Activated naive CD8-positive, alpha-beta T cell treated with anti-CD3 and anti-CD28 coated beads, Interleukin-2, amount 50 U/mL, for 24 hours (primary cell): ENCODE measurements around the gene PCNX3.
"Not testable (repeated sequence)": the region's sequence is repeated elsewhere in the genome, so short reads cannot be mapped to it uniquely, and the experiment has no call there.

ENCODE experiments used
- ATAC-seq: fragments of 150-1000 bp; cut with Tn5 transposase; one replicate; pipeline ENCODE4 v1.10.0; 2021
- DNase-seq: peaks from one replicate; pipeline ENCODE4 v3.0.0; 2021
- H3K27ac Mint-ChIP-seq: one replicate; pipeline ENCODE4 v1.8.0; 2021; ENCODE audit warnings: mild to moderate bottlenecking, mixed read lengths
- H3K27me3 Mint-ChIP-seq: one replicate; pipeline ENCODE4 v1.8.0; 2021; ENCODE audit warnings: mixed read lengths
- H3K36me3 Mint-ChIP-seq: one replicate; pipeline ENCODE4 v1.8.0; 2021; ENCODE audit warnings: low read depth, mixed read lengths
- H3K4me1 Mint-ChIP-seq: one replicate; pipeline ENCODE4 v1.8.0; 2021; ENCODE audit warnings: mixed read lengths
- H3K4me3 Mint-ChIP-seq: one replicate; pipeline ENCODE4 v1.8.0; 2021; ENCODE audit warnings: mild to moderate bottlenecking, moderate library complexity, mixed read lengths
- H3K9me3 Mint-ChIP-seq: one replicate; pipeline ENCODE4 v1.8.0; 2021; ENCODE audit warnings: mixed read lengths

The PCNX3 gene

DNA sequence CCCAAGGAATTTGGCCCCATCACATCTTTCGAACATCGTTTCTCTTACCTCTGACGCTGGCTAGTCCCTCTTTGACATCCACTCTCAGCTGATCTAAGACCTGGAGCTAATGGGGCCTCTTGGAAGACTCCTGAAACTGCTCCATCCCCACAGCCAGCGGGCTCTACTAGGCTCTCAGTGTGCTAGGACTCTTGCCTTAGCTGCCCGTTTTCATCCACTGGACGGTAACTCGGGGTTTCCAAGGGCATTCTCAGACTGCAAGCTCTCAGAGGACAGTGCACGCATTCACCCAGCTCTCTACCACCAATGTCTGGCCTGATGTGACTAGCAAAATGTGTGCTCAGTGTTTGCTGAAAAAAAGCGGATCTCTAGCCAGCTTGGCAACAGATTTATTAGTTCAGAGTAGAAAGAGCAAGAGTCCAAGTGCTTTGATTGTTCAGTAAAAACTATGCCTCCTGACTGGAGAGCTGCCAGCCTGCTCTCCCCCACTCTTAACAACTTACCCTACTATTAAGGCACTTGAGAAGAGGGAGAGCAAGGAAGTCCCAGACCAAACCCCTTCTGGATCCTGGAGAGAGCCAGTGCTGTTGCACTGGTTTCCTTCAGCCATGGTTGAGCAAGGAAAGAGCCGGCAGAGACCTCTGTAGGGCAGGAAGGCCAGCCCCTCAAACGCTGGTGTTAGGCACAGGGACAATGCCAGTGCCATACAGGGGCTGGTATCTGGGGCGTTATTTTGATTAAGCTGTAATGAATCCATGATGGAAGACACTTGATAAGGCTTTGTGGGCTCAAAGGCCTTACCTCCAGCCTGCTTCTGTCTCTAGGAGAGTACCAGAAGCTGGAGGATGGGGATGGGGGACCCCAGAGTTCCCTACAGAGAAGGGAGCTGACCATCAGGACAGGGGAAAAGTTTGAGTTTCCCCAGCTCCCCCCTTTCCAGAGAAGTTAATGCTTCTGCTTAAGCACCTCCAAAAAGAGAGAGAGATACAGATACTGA is 38.0 kb downstream of the PCNX3 start:
- Mint-ChIP-seq H3K36me3 (peaks cover 41% of the 10 kb centered on the region), H3K4me3 (peak overlapping the region; percentile 84), H3K4me1 (peaks cover 42% of the 10 kb centered on the region), H3K27ac (peak overlapping the region; percentile 97), H3K9me3 (no peaks in the 10 kb centered on the region), H3K27me3 (peaks cover 3% of the 10 kb centered on the region)
- ATAC-seq (no peak), DNase-seq (no peak)

DNA sequence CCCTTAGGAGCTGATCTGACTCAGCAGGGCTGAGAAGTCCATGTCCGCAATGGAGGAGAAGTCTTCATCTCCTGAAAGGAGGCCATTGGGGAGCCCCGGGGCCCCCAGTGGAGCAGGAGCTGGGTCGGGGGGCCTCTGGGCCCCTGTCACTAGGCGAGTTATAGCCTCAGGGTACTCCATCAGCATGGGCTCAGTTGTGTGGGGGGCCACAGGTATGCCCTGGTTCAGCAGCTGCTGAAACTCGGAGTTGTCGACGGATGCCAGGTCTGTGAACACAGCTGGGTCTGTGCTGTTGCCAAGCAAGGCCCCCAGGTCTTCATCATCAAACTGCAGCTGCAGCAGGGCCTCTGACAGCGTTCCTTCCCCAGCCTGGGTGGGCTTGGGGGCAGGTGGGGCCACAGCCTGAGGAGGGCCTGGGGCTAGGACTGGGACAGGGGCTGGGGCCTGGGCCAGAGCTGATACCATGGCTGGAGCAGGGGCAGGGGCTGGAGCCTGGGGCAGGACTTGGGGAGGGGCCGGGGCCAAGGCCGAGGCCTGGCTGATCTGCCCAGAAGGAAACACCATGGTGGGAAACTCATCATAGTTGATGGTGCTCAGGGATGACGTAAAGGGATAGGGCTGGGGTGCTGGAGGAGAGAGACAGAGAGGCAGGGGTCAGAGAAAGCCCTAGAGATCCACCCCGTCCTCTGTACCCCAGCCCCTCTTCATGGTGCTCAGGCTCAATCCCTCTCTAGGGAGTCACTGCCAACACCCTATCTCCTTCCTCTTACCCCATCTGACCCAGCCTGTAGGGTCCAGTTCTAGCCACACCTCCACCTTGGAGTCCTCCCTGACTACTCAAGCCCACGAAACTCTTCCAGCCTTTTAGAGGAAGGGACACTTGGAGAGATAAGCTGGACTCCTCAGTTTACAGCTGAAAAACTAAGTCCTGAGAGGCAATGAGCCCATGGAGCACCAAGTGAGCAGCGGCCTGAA is 39.1 kb downstream of the PCNX3 start:
- ATAC-seq, result no peak
- H3K4me1 Mint-ChIP-seq, result peaks cover 47% of the 10 kb centered on the region
- peaks cover 3% of the 10 kb centered on the region for H3K27me3 Mint-ChIP-seq
- peaks cover 48% of the 10 kb centered on the region for H3K36me3 Mint-ChIP-seq
- H3K27ac Mint-ChIP-seq, result peak overlapping the region; percentile 47
- no peak overlapping the region for H3K4me3 Mint-ChIP-seq
- H3K9me3 Mint-ChIP-seq, result no peaks in the 10 kb centered on the region
- DNase-seq, result no peak

DNA sequence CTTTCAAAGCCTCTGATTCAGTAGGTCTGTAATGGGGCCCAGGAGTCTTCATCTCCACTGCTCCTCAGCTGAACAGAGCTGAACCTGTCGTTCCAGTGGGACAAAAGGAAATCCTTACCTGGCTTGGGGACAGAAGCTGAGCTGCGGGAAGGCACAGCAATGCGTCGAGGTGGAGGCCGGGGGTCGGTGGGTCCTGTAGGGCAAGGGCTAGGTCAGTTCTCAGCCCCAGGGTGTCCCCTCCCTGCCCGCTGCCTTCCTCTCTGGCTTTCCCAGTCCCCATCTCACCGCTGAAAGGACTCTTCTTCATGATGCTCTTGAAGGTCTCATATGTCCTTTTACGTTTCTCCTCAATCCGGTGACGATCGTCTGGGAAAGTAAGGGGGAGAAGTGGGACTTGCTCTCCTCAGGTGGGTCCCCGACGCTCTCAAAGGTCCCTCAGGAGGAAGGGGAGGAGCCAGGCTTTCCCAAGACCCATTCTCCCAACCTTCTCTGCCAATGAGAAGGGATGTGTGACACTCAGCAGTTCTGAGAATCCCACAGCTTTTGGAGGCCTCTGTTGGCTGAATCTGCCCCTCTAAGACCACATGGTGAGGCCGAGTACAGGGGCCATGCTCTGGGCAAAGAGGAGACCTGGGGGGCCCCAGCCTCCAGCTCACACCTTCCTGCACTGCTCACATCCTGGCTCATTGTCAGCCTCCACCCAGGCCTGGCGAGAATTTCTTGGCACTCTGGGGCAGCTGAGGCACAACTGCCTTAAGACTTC is 40.2 kb downstream of the PCNX3 start:
- Mint-ChIP-seq H3K27me3 (peaks cover 3% of the 10 kb centered on the region), H3K36me3 (peaks cover 55% of the 10 kb centered on the region)

DNA sequence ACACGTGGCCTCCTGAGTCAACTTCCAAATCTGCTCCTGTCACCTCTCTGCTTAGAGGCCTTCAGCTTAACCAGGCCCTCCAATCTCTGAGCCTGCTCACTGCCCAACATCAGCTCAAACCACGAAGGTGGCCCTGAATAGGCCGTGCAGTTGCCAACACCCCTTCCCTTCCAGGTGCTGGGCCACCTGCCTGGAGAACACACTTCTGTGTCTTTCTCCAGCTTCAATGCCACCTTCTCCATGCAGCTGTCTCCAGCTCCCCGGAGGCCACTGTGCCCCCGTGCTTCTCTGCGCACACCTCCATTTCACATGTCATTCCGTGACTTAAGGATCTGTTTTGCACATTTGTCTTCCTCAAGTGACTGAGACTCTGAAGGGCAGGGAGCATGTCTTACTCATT is 41.9 kb downstream of the PCNX3 start:
- peaks cover 3% of the 10 kb centered on the region for H3K27me3 Mint-ChIP-seq
- ATAC-seq (no peak), DNase-seq (no peak)
- H3K4me1 Mint-ChIP-seq, result peaks cover 53% of the 10 kb centered on the region
- H3K27ac Mint-ChIP-seq, result peak overlapping the region; percentile 38
- H3K4me3 Mint-ChIP-seq, result no peak overlapping the region
- H3K36me3 Mint-ChIP-seq, result peaks cover 59% of the 10 kb centered on the region
- H3K9me3 Mint-ChIP-seq, result no peaks in the 10 kb centered on the region

More for the DNA sequence above, 40.2 kb downstream of the PCNX3 start:
- Mint-ChIP-seq H3K4me3 (no peak overlapping the region), H3K9me3 (no peaks in the 10 kb centered on the region), H3K27ac (peak overlapping the region; percentile 47), H3K4me1 (peaks cover 55% of the 10 kb centered on the region)
- no peak for DNase-seq
- no peak for ATAC-seq

DNA sequence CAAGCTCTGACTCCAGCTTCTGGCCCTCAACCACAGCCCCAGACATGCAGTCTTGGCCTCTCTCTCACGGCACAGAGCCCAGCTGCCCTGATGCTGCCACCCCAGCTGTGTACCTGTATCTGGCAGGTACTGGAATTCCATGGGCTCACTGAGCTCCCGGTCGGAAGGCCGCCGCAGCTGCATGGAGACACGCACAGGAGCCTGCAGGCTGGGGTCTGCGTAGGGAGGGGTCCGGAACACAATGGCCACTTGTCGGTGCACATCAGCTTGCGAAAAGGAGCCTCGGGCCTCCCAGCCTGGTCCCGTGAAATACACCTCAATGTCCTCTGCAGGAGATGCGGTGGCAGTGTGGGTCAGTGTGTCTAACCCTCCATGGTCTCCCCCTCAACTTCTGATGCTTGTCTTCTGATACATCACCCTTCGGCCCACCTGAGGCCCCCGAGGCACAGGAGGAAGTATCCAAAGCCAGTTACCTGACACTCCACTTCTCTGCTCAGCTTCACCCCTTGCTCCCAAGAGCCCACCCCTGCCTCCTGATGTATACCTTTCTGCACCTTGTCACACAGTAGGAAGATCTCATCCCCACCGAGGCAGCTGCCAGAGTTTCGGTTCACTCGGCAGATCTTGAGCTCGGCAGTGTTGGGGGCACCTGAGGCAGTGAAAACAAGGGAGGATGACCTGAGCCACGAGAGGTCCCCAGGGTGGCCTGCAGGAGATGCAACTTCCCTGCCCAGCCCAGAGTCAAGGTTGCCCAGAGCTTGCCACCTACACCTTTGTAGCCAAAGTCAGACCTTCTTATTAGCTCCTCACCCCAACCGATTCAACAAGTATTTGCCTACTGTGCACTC is 42.8 kb downstream of the PCNX3 start:
- peaks cover 45% of the 10 kb centered on the region for H3K4me1 Mint-ChIP-seq
- H3K27ac Mint-ChIP-seq, result peak overlapping the region; percentile 16
- H3K9me3 Mint-ChIP-seq, result no peaks in the 10 kb centered on the region
- no peak for ATAC-seq
- peaks cover 54% of the 10 kb centered on the region for H3K36me3 Mint-ChIP-seq
- DNase-seq, result no peak
- H3K4me3 Mint-ChIP-seq, result no peak overlapping the region
- no peaks in the 10 kb centered on the region for H3K27me3 Mint-ChIP-seq

DNA sequence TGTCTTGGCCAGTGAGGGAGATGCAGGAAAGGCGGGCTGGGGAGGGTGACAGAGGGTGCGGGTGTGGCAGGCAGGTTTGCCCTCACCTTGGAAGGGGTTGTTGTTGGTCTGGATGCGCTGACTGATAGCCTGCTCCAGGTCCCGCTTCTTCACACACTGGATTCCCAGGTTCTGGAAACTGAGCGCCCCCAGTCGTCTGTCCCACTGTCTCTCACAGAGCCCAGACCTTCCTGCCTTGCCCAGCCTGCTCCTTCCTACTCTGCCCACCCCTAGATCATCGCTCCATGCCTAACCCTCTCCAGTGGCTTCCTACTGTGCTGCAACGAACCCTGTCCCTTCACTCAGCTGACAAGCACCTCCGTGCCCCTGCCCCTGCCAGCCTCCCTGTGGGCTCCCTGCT is 44.5 kb downstream of the PCNX3 start:
- Mint-ChIP-seq H3K36me3 (peaks cover 50% of the 10 kb centered on the region), H3K27me3 (no peaks in the 10 kb centered on the region), H3K27ac (peak overlapping the region; percentile 63), H3K4me1 (peaks cover 44% of the 10 kb centered on the region), H3K4me3 (no peak overlapping the region), H3K9me3 (no peaks in the 10 kb centered on the region)
- no peak for ATAC-seq
- no peak for DNase-seq

DNA sequence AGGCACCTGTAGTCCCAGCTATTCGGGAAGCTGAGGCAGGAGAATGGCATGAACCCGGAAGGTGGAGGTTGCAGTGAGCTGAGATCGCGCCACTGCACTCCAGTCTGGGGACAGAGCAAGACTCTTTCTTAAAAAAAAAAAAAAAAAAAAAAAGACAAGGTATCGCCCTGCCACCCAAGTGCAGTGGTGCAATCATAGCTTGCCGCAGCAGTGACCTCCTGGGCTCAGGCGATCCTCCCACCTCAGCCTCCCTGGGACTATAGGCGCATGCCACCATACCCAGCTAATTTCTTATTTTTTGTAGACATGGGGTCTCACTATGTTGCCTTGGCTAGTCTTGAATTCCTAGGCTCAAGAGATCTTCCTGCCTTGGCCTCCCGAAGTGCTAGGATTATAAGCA is 45.3 kb downstream of the PCNX3 start:
- Mint-ChIP-seq H3K4me1 (peaks cover 45% of the 10 kb centered on the region), H3K4me3 (peak overlapping the region; percentile 86), H3K36me3 (peaks cover 45% of the 10 kb centered on the region), H3K27ac (peak overlapping the region; percentile 49)
- ATAC-seq, H3K9me3 Mint-ChIP-seq, H3K27me3 Mint-ChIP-seq, DNase-seq: not testable (repeated sequence)

DNA sequence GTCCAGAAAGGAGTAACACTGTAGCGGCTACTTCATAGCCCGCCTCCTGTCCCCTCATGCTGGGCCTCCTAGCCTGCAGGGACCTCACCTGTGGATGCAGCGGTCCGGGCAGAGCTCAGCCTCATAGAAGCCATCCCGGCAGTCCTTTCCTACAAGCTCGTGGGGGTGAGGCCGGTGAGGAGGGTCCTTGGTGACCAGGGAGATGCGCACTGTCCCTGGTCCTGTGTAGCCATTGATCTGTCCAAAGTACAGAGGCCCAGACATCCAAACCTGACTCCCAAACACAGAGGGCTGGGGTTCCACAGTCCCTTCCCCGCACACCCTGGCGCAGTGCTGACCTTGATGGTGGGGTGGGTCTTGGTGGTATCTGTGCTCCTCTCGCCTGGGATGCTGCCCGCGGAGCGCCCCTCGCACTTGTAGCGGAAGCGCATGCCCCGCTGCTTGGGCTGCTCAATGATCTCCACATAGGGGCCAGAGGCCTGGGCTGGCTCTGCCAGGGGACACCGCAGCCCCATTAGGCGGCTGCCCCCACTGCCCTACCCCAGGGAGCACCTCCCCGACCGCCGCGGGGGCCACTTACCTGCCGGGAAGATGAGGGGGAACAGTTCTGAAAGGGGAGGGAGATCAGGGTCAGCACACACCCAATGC is 46.1 kb downstream of the PCNX3 start:
- DNase-seq (no peak), ATAC-seq (no peak)
- peak overlapping the region; percentile 86 for H3K4me3 Mint-ChIP-seq
- H3K36me3 Mint-ChIP-seq, result peaks cover 39% of the 10 kb centered on the region
- peak overlapping the region; percentile 67 for H3K27ac Mint-ChIP-seq
- no peaks in the 10 kb centered on the region for H3K9me3 Mint-ChIP-seq
- H3K4me1 Mint-ChIP-seq, result peaks cover 40% of the 10 kb centered on the region
- H3K27me3 Mint-ChIP-seq, result no peaks in the 10 kb centered on the region

DNA sequence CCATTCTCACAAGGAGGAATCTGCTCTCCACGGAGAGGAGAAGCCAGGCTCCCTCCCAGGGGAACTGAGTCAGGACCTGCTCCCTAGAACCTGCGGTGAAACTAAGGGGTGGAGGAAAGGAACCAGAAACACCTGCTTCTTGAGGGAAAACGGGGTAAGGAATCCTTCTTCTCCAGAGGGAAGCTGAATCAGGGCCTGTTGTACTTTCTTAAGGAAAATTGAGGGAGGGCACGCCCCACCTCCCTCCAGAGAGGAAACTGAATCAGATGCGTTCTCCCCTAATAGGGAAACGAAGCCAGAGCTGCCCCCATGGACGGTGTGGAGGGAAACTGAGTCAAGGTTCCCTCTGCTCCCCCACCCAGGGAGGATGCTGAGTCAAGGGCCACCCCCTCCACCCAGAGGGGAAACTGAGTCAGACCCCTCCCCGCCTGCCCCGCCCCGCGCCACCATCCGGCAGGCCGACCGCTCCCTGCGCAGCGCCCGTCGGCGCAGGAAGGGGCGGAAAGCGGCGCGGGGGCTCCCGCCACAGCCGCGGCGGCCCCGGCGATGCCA is 46.7 kb downstream of the PCNX3 start:
- Mint-ChIP-seq H3K4me3 (peak overlapping the region; percentile 86), H3K9me3 (no peaks in the 10 kb centered on the region), H3K27ac (peak overlapping the region; percentile 67), H3K4me1 (peaks cover 35% of the 10 kb centered on the region), H3K27me3 (no peaks in the 10 kb centered on the region), H3K36me3 (peaks cover 33% of the 10 kb centered on the region)
- ATAC-seq (peak; percentile 8), DNase-seq (no peak)

DNA sequence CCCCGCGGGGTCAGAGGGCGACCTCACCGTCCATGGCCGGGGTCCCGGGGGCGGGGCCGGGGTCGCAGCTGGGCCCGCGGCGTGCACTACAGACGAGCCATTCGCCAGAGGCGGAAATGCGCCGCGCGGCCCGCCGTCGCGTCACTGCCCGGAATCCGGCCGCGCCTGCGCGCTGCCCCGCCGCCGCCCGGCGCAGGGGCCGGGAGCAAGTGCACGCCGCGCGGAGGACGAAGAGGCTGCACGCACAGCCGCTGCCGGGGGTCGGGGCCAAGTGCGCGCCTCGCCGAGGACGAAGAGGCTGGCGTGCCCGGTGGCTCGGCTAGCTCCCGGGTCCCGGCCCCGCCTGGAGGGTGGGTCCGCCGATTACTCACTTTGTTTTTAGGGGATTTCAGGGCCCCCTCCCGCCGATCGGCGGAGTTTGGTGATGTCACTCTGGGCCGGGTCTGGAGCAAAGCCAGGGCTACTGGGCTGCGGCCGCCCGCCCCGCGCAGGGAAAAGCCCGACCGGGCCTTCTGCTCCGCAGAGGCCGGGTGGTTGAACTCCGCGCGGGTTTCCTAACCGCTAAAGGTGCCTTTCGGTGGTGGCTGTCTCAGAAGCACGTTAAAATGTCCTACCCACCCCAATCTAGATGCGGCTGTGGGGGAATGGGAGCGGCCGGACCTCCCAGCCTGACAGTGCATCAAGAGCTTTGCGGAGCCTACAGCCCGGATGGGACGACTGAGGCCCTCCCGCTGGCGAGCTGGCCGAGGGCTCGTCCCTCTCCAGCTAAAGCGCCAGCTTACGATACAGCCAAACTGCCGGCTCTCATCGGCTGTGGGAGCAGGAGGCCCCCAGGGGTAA is 47.4 kb downstream of the PCNX3 start, which contains the start of gene RELA:
RELA (minus strand) TSS at position 118 of the 840 bp plus-strand sequence; CDS start at position 34, 84 bp downstream.
- Mint-ChIP-seq H3K27ac (peak within 1 kb of the TSS; percentile 82), H3K36me3 (peaks cover 27% of the 10 kb centered on the region), H3K4me3 (peak within 1 kb of the TSS; percentile 86), H3K9me3 (no peaks in the 10 kb centered on the region), H3K27me3 (no peaks in the 10 kb centered on the region), H3K4me1 (peaks cover 31% of the 10 kb centered on the region)
- ATAC-seq, result peak; percentile 89
- peak; percentile 91 for DNase-seq

DNA sequence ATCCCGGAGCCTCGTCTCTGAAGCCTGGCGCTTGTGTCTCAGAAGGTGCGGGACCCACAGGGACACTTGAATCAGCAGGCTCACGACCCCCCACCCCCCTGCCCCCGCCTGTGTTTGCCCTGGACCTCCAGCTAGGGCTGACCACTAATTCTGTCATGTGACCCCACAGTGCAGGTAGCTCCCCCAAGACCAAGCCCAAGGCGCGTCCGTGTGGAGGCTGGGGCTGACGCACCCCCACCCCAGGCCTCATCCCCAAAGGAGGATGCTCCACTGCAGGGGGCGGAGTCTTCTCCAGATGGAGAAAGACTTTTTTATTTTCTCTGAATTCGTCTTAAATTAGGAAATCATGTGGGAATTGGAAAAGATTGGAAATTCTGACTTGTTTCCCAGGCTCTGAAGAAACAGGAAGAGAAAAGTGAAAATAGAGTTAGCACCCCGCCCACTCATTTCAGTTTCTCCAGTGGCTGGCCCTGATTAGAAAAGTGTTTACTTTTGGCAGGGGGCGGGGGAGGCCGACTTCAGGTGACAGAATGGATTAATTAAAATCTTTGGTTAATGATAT is 48.1 kb downstream of the PCNX3 start:
- peak overlapping the region; percentile 82 for H3K27ac Mint-ChIP-seq

More for the DNA sequence above, 48.1 kb downstream of the PCNX3 start:
- ATAC-seq (peak; percentile 53), DNase-seq (peak; percentile 63)
- Mint-ChIP-seq H3K9me3 (no peaks in the 10 kb centered on the region), H3K4me3 (peak overlapping the region; percentile 77), H3K36me3 (peaks cover 20% of the 10 kb centered on the region), H3K27me3 (no peaks in the 10 kb centered on the region), H3K4me1 (peaks cover 31% of the 10 kb centered on the region)
